ENCODE results near the gene SERPINE2.

Gene SERPINE2

GRCh38 chr2:223995569-223995968, 43.5 kb downstream of the SERPINE2 start:
- no peak for TF ChIP-seq EZH2phosphoT487 (IDR thresholded peaks at IDR 0.05; ENCODE audit: borderline replicate concordance, low read length)
- no peak for TF ChIP-seq CTCF (IDR thresholded peaks at IDR 0.05; ENCODE audit: low read depth, low read length, poor library complexity, severe bottlenecking)
- Histone ChIP-seq H3K36me3 (ENCODE audit: control insufficient read depth, low read length) (no peaks in the 10 kb centered on the region), H3K27me3 (ENCODE audit: control insufficient read depth, low read length) (no peaks in the 10 kb centered on the region; the same call in 1 of the 2 replicates), H3K9me2 (replicated peaks; ENCODE audit: control insufficient read depth, low read length) (no peaks in the 10 kb centered on the region), H4K20me1 (ENCODE audit: control insufficient read depth, insufficient read depth, low read depth, low read length) (no peaks in the 10 kb centered on the region), H3K79me2 (ENCODE audit: control insufficient read depth, low read length) (no peaks in the 10 kb centered on the region), H3K27ac (ENCODE audit: low read depth, low read length) (no peak overlapping the region), H3F3A (ENCODE audit: control insufficient read depth, insufficient read depth) (no peaks in the 10 kb centered on the region), H3K4me2 (ENCODE audit: low read length) (no peak overlapping the region), H3K4me1 (ENCODE audit: control insufficient read depth, low read length) (no peaks in the 10 kb centered on the region), H3K4me3 (ENCODE audit: low read length) (no peak overlapping the region), H3K9me3 (ENCODE audit: control insufficient read depth, insufficient read depth, low read length) (no peaks in the 10 kb centered on the region)

- Histone ChIP-seq H3K27ac (ENCODE audit: low read depth, low read length) (no peak overlapping the region), H3K9me2 (replicated peaks; ENCODE audit: control insufficient read depth, low read length) (no peaks in the 10 kb centered on the region), H3K36me3 (ENCODE audit: control insufficient read depth, low read length) (no peaks in the 10 kb centered on the region), H3K27me3 (ENCODE audit: control insufficient read depth, low read length) (no peaks in the 10 kb centered on the region; the same call in 1 of the 2 replicates), H3K4me3 (ENCODE audit: low read length) (no peak overlapping the region), H3K4me1 (ENCODE audit: control insufficient read depth, low read length) (no peaks in the 10 kb centered on the region), H3F3A (ENCODE audit: control insufficient read depth, insufficient read depth) (no peaks in the 10 kb centered on the region), H3K4me2 (ENCODE audit: low read length) (no peak overlapping the region), H3K9me3 (ENCODE audit: control insufficient read depth, insufficient read depth, low read length) (no peaks in the 10 kb centered on the region), H4K20me1 (ENCODE audit: control insufficient read depth, insufficient read depth, low read depth, low read length) (no peaks in the 10 kb centered on the region), H3K79me2 (ENCODE audit: control insufficient read depth, low read length) (no peaks in the 10 kb centered on the region)
- TF ChIP-seq EZH2phosphoT487 (IDR thresholded peaks at IDR 0.05; ENCODE audit: borderline replicate concordance, low read length) (no peak), CTCF (IDR thresholded peaks at IDR 0.05; ENCODE audit: low read depth, low read length, poor library complexity, severe bottlenecking) (no peak)
These were observed 44.4 kb downstream of the SERPINE2 start for GRCh38 chr2:223994562-223995162.

- no peaks in the 10 kb centered on the region for H3K36me3 ChIP-seq (ENCODE audit: control insufficient read depth, low read length)
- no peaks in the 10 kb centered on the region for H4K20me1 ChIP-seq (ENCODE audit: control insufficient read depth, insufficient read depth, low read depth, low read length)
- H3K9me3 ChIP-seq (ENCODE audit: control insufficient read depth, insufficient read depth, low read length), result no peaks in the 10 kb centered on the region
- no peak overlapping the region for H3K4me2 ChIP-seq (ENCODE audit: low read length)
- no peaks in the 10 kb centered on the region for H3K9me2 ChIP-seq (replicated peaks; ENCODE audit: control insufficient read depth, low read length)
- no peaks in the 10 kb centered on the region; the same call in 1 of the 2 replicates for H3K27me3 ChIP-seq (ENCODE audit: control insufficient read depth, low read length)
- H3K27ac ChIP-seq (ENCODE audit: low read depth, low read length), result no peak overlapping the region
- H3K79me2 ChIP-seq (ENCODE audit: control insufficient read depth, low read length), result no peaks in the 10 kb centered on the region
- no peaks in the 10 kb centered on the region for H3F3A ChIP-seq (ENCODE audit: control insufficient read depth, insufficient read depth)
- TF ChIP-seq CTCF (IDR thresholded peaks at IDR 0.05; ENCODE audit: low read depth, low read length, poor library complexity, severe bottlenecking) (peak; percentile 73), EZH2phosphoT487 (IDR thresholded peaks at IDR 0.05; ENCODE audit: borderline replicate concordance, low read length) (no peak)
- H3K4me1 ChIP-seq (ENCODE audit: control insufficient read depth, low read length), result no peaks in the 10 kb centered on the region
- H3K4me3 ChIP-seq (ENCODE audit: low read length), result no peak overlapping the region
These were observed 45.4 kb downstream of the SERPINE2 start for GRCh38 chr2:223993634-223994232.
